SK-N-SH (cell line): Measurements from ENCODE around the gene OR2F1. TPM values are rescaled to one million over a fixed set of nuclear protein-coding genes. Genes with fewer than 3 reads are reported as not detected.

ENCODE experiments used
- CTCF ChIA-PET: fragments of 300-600, 350-600 bp; formaldehyde crosslinking; extraction: SDS; loops from one replicate; lab custom pipeline; 2021; lab: Yijun Ruan, JAX
- POLR2A ChIA-PET: fragments of 350-600 bp; sonication (Branson Sonifier 250); formaldehyde crosslinking; extraction: SDS; loops from one replicate; lab custom pipeline; 2020; ENCODE audit warnings: antibody characterized with exemption, inconsistent platforms; lab: Yijun Ruan, JAX
- DNase-seq: peaks from one replicate; pipeline ENCODE4 v3.0.0; 2012
- H2AFZ ChIP-seq: fragments of 200-600 bp; sonication (generic); 2 replicates; pipeline ENCODE4 v1.8.1; 2016; ENCODE audit warnings: antibody characterized with exemption, mild to moderate bottlenecking, low read depth
- H3F3A ChIP-seq: fragments of 200-600 bp; sonication (generic); replicated peaks from 2 replicates; pipeline ENCODE3; 2016; ENCODE audit warnings: antibody characterized with exemption, mild to moderate bottlenecking; ENCODE audit not compliant: insufficient read depth
- H3K27ac ChIP-seq, 2 experiments: fragments of 200-500 bp in 1 of 2; fragments of 200-600 bp in 1 of 2; sonication (Bioruptor generic) in 1 of 2; sonication (generic), shearing (Covaris generic) in 1 of 2; 2 replicates each; pipeline versions ENCODE4 v1.5.1 to v1.6.1; 2014 to 2016; ENCODE audit warnings: low read depth in 2 of 2, inconsistent platforms in 1 of 2, low read length in 1 of 2, mild to moderate bottlenecking in 1 of 2, mixed read lengths in 1 of 2
- H3K27me3 ChIP-seq: fragments of 200-600 bp; sonication (generic), shearing (Covaris generic); 2 replicates; pipeline ENCODE4 v1.6.1; 2016; ENCODE audit warnings: mixed run types; ENCODE audit not compliant: insufficient read depth
- H3K36me3 ChIP-seq, 2 experiments: fragments of 200-500 bp in 1 of 2; fragments of 200-600 bp in 1 of 2; sonication (Bioruptor generic) in 1 of 2; sonication (generic) in 1 of 2; replicated peaks in 1 of 2; 2 replicates each; pipeline versions ENCODE3 to v1.5.1; 2014 to 2016; ENCODE audit warnings: low read length in 1 of 2, mild to moderate bottlenecking in 1 of 2; ENCODE audit not compliant: insufficient read depth in 2 of 2, control insufficient read depth in 1 of 2
- H3K4me1 ChIP-seq, 2 experiments: fragments of 200-500 bp in 1 of 2; fragments of 200-600 bp in 1 of 2; sonication (Bioruptor generic) in 1 of 2; sonication (generic), shearing (Covaris generic) in 1 of 2; 2 replicates each; pipeline versions ENCODE4 v1.5.1 to v1.6.1; 2014 to 2016; ENCODE audit warnings: low read depth in 1 of 2, low read length in 1 of 2, mixed run types in 1 of 2; ENCODE audit not compliant: insufficient read depth in 2 of 2, control insufficient read depth in 1 of 2
- H3K4me2 ChIP-seq: fragments of 200-600 bp; sonication (generic), shearing (Covaris generic); 2 replicates; pipeline ENCODE4 v1.6.1; 2017; ENCODE audit warnings: mixed run types
- H3K4me3 ChIP-seq, 2 experiments: fragments of 200-500 bp in 1 of 2; fragments of 200-600 bp in 1 of 2; sonication (Bioruptor generic) in 1 of 2; sonication (generic), shearing (Covaris generic) in 1 of 2; 2 replicates each; pipeline versions ENCODE4 v1.5.1 to v1.8.1; 2014 to 2016; ENCODE audit warnings: low read depth in 2 of 2, inconsistent platforms in 1 of 2, low read length in 1 of 2, mild to moderate bottlenecking in 1 of 2, mixed read lengths in 1 of 2, moderate library complexity in 1 of 2
- H3K79me2 ChIP-seq: fragments of 200-600 bp; sonication (generic); 2 replicates; pipeline ENCODE4 v1.8.1; 2017; ENCODE audit warnings: mild to moderate bottlenecking; ENCODE audit not compliant: insufficient read depth
- H3K9ac ChIP-seq: fragments of 200-600 bp; sonication (generic); 2 replicates; pipeline ENCODE4 v1.6.1; 2017; ENCODE audit warnings: mixed run types
- H3K9me2 ChIP-seq: fragments of 200-600 bp; sonication (generic); 2 replicates; pipeline ENCODE4 v1.6.1; 2017; ENCODE audit warnings: mixed run types
- H3K9me3 ChIP-seq: fragments of 200-600 bp; sonication (generic); 2 replicates; pipeline ENCODE4 v1.6.1; 2017; ENCODE audit warnings: mixed run types, mild to moderate bottlenecking, moderate library complexity
- H4K20me1 ChIP-seq: fragments of 200-600 bp; sonication (generic); 2 replicates; pipeline ENCODE4 v1.6.1; 2017; ENCODE audit warnings: mild to moderate bottlenecking, mixed run types; ENCODE audit not compliant: insufficient read depth
- CHD2 ChIP-seq: fragments of 150-350 bp; IDR thresholded peaks from 2 replicates; pipeline ENCODE4 v1.6.1; 2018; ENCODE audit warnings: low read length; ENCODE audit not compliant: partially characterized antibody
- ELF1 ChIP-seq: IDR thresholded peaks from 2 replicates; pipeline ENCODE4 v1.4.0; 2012
- EP300 ChIP-seq, 2 experiments: IDR thresholded peaks; 2 replicates each; pipeline versions ENCODE4 v1.4.0 to v1.6.1; 2012; ENCODE audit warnings: borderline replicate concordance in 1 of 2, low read depth in 1 of 2, low read length in 1 of 2
- FOSL2 ChIP-seq: IDR thresholded peaks from 2 replicates; pipeline ENCODE4 v1.4.0; 2012; ENCODE audit warnings: low read depth, mild to moderate bottlenecking, moderate library complexity, borderline replicate concordance
- FOXJ3 ChIP-seq: sonication (generic); formaldehyde crosslinking; IDR thresholded peaks from 2 replicates; pipeline ENCODE4 v1.5.1; 2020; ENCODE audit warnings: mild to moderate bottlenecking, missing genetic modification reagents
- GABPA ChIP-seq: IDR thresholded peaks from 2 replicates; pipeline ENCODE4 v1.4.0; 2012; ENCODE audit warnings: low read depth, mild to moderate bottlenecking
- GATA2 ChIP-seq: sonication (generic); formaldehyde crosslinking; IDR thresholded peaks from 2 replicates; pipeline ENCODE4 v1.5.0; 2020; ENCODE audit warnings: mild to moderate bottlenecking, missing genetic modification reagents
- JUND ChIP-seq: IDR thresholded peaks from 2 replicates; pipeline ENCODE4 v1.4.0; 2012
- MAX ChIP-seq: IDR thresholded peaks from 2 replicates; pipeline ENCODE4 v1.4.0; 2012; ENCODE audit warnings: low read depth
- NFIC ChIP-seq: IDR thresholded peaks from 2 replicates; pipeline ENCODE4 v1.4.0; 2012; ENCODE audit warnings: borderline replicate concordance
- PBX3 ChIP-seq: IDR thresholded peaks from 2 replicates; pipeline ENCODE4; 2012
- RAD21 ChIP-seq: IDR thresholded peaks from 2 replicates; pipeline ENCODE4 v1.6.1; 2012; ENCODE audit warnings: mild to moderate bottlenecking, low read length
- REST ChIP-seq: IDR thresholded peaks from 2 replicates; pipeline ENCODE4 v1.6.1; 2012; ENCODE audit warnings: mild to moderate bottlenecking, low read depth, low read length, moderate library complexity
- RFX5 ChIP-seq: IDR thresholded peaks from 2 replicates; pipeline ENCODE4 v1.6.1; 2012; ENCODE audit warnings: mild to moderate bottlenecking, improper control_type of control experiment, low read length
- SIN3A ChIP-seq: IDR thresholded peaks from 2 replicates; pipeline ENCODE4 v1.6.1; 2012; ENCODE audit warnings: low read depth, mild to moderate bottlenecking, low read length, moderate library complexity, borderline replicate concordance
- SMC3 ChIP-seq: IDR thresholded peaks from 2 replicates; pipeline ENCODE4 v1.6.1; 2012; ENCODE audit warnings: low read depth, low read length, improper control_type of control experiment
- TAF1 ChIP-seq: IDR thresholded peaks from 2 replicates; pipeline ENCODE4 v1.6.1; 2012; ENCODE audit warnings: low read depth, mild to moderate bottlenecking, low read length, moderate library complexity, borderline replicate concordance
- USF1 ChIP-seq: IDR thresholded peaks from 2 replicates; pipeline ENCODE4 v1.4.0; 2012; ENCODE audit warnings: low read depth, borderline replicate concordance
- USF2 ChIP-seq: fragments of 150-350 bp; IDR thresholded peaks from 2 replicates; pipeline ENCODE4 v1.6.1; 2017; ENCODE audit warnings: antibody characterized with exemption, low read length, low read depth, borderline replicate concordance
- WGBS: methylation state at CpG from one replicate; pipeline ENCODE4 v1.1.6; 2017; ENCODE audit warnings: low lambda C conversion rate; 5-methylcytosine and 5-hydroxymethylcytosine counted together
- polyA plus RNA-seq, 3 experiments: library from polyadenylated mRNA; depleted of rRNA; stranded (reverse); fragments of >200 nt; gene quantifications; 2 replicates each; pipeline ENCODE4 v1.2.3, GENCODE V29; 2012

OR2F1 gene
- polyA plus RNA-seq, 1 of the 3 experiments (the other 2 are of a cell fraction) = 0.10 TPM

- TF ChIP-seq FOSL2 = no peak
These were observed 47.7 kb upstream of the OR2F1 start (continued) for GRCh38 chr7:143906895-143907294.

GRCh38 chr7:143908120-143908519, 46.5 kb upstream of the OR2F1 start:
- Histone ChIP-seq H3K79me2 (no peaks in the 10 kb centered on the region), H3K9me3 (no peaks in the 10 kb centered on the region), H3K9me2 (no peaks in the 10 kb centered on the region), H3K4me1 (no peaks in the 10 kb centered on the region), H4K20me1 (no peaks in the 10 kb centered on the region), H2AFZ (no peak overlapping the region), H3F3A (no peaks in the 10 kb centered on the region), H3K27ac (no peak overlapping the region), H3K4me3 (no peak overlapping the region), H3K27me3 (no peaks in the 10 kb centered on the region), H3K36me3 (no peaks in the 10 kb centered on the region), H3K9ac (no peak overlapping the region), H3K4me2 (no peak overlapping the region)
- ChIA-PET CTCF (interaction anchor here (0.6 kb wide), 1 partner anchor 9 kb away, joined by 3 read pairs; no protein-coding TSS in a partner anchor), POLR2A (no interaction called here)
- DNase-seq = no peak
- TF ChIP-seq SMC3 (no peak), RAD21 (no peak), RFX5 (no peak), GABPA (no peak), GATA2 (CRISPR knock-in tag) (no peak), USF2 (no peak), PBX3 (no peak), MAX (no peak), USF1 (no peak), FOSL2 (no peak), ELF1 (no peak), EP300 (IDR thresholded peaks at IDR 0.05; ENCODE audit: borderline replicate concordance in 1 of 2, low read depth in 1 of 2, low read length in 1 of 2) (no peak), NFIC (no peak), FOXJ3 (no peak)
- WGBS = 37% methylated on average over 5 of the region's 5 CpGs

- no peak for DNase-seq
- no peak overlapping the region for H3K4me3 ChIP-seq
- H3K36me3 ChIP-seq = no peaks in the 10 kb centered on the region
- CTCF ChIA-PET = interaction anchor here (2.1 kb wide), 1 partner anchor 8 kb away, joined by 5 read pairs; the partner anchor contains the start of gene TCAF1
- H3K79me2 ChIP-seq = no peaks in the 10 kb centered on the region
- no peak overlapping the region for H3K27ac ChIP-seq
- H3K9ac ChIP-seq = no peak overlapping the region
- H2AFZ ChIP-seq = no peak overlapping the region
- no peaks in the 10 kb centered on the region for H4K20me1 ChIP-seq
- POLR2A ChIA-PET = no interaction called here
- H3K27me3 ChIP-seq = no peaks in the 10 kb centered on the region
- H3K4me1 ChIP-seq = no peaks in the 10 kb centered on the region
- no peaks in the 10 kb centered on the region for H3K9me2 ChIP-seq
- H3F3A ChIP-seq = no peaks in the 10 kb centered on the region
- 48% methylated on average over 3 of the region's 3 CpGs for WGBS
- no peak overlapping the region for H3K4me2 ChIP-seq
- H3K9me3 ChIP-seq = no peaks in the 10 kb centered on the region
- TF ChIP-seq JUND (no peak), SIN3A (no peak), FOXJ3 (no peak), EP300 (IDR thresholded peaks at IDR 0.05; ENCODE audit: borderline replicate concordance in 1 of 2, low read depth in 1 of 2, low read length in 1 of 2) (no peak), RAD21 (no peak), REST (no peak), TAF1 (no peak), USF2 (no peak), CHD2 (no peak), FOSL2 (no peak)
These were observed 44.8 kb upstream of the OR2F1 start for GRCh38 chr7:143909863-143910262.
